Measurements from ENCODE around the gene ZCCHC2. TPM values are rescaled to one million over a fixed set of nuclear protein-coding genes. Genes with fewer than 3 reads are reported as not detected.

ZCCHC2 gene
- total and polyA plus RNA-seq, 2 of the 8 experiments (the other 6 are each of a cell fraction or from before 2014, with no cell fraction given) = 13.5 to 18.6 TPM

DNA sequence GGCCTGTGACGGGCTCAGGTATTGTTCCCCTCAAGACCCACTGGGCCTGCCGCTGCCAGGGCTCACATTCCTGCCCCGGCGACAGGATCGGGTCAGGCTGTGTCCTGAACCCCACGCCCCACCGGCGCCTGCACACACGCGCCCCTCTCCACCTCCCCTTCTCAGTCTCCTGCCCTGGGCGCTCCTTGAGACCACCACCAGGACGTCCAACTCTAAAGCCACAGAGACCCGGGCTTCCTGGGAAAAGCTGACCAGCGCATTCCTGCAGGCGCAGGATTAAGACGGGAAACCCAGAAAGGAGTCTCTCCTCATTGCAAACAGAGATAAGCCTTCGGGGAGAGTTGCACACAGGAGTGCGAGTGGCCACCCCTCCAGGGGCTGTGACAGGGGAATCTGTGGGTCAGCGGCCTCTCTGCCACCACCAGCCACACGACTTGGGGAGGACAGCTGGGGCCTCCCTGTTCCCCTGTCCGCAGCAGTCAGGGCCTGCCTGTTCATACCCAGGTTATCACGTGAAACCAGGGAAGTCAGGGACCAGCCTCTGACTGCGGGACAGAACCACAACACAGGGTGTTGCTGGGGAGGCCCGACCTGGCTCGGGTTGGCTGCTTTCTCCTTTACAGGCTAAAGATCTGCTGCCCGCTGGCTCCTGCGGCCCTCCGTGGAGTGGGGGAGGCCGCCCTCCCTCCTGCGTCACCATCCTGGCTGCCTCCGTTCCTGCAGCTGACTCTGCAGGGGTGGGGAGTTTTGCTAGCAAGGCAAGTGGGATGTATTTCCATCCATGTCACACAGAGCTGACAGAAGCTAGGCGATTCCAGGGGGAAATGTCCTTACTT, 88.8 kb downstream of the ZCCHC2 start:
- Histone ChIP-seq H3K4me3 (ENCODE audit: extremely low read depth in 1 of 4, insufficient read depth in 2 of 4, low read depth in 3 of 4, low read length in 4 of 4) (peak overlapping the region in 2 of 4 experiments; percentile 12 to 16; a peak in 4 of 8 replicates), H3K36me3 (ENCODE audit: control insufficient read depth in 2 of 4, insufficient read depth in 4 of 4, low read length in 3 of 4) (no peaks in the 10 kb centered on the region), H3K9me3 (ENCODE audit: insufficient read depth in 2 of 2, low read depth in 1 of 2, low read length in 1 of 2) (no peaks in the 10 kb centered on the region), H2BK15ac (ENCODE audit: low read length) (peak overlapping the region; percentile 81), H3K27ac (ENCODE audit: low read depth, low read length) (no peak overlapping the region), H2AFZ (ENCODE audit: low read length) (peak overlapping the region; percentile 60), H4K91ac (replicated peaks; ENCODE audit: insufficient read length, low read length) (peak overlapping the region; percentile 29), H3K23me2 (ENCODE audit: low read depth, low read length) (peaks cover 2% of the 10 kb centered on the region), H2BK12ac (ENCODE audit: low read depth, low read length) (peak overlapping the region; percentile 71; the same call in 1 of the 2 replicates), H2AK5ac (ENCODE audit: low read depth, low read length) (no peak overlapping the region), H4K8ac (ENCODE audit: extremely low read depth, insufficient read depth, low read length) (peak overlapping the region; percentile 46; the same call in 1 of the 2 replicates), H3K18ac (ENCODE audit: extremely low read depth, low read length) (peak overlapping the region; percentile 48), H3K4ac (replicated peaks; ENCODE audit: insufficient read length, low read depth, low read length) (no peak overlapping the region), H4K20me1 (replicated peaks in 1 of 2; ENCODE audit: control insufficient read depth in 1 of 2, insufficient read depth in 2 of 2, low read length in 2 of 2) (no peaks in the 10 kb centered on the region), H3K23ac (ENCODE audit: insufficient read length) (no peak overlapping the region), H3K79me2 (ENCODE audit: control insufficient read depth in 1 of 2, insufficient read depth in 2 of 2, low read length in 2 of 2) (no peaks in the 10 kb centered on the region), H4K5ac (ENCODE audit: insufficient read length, low read depth, low read length) (no peak overlapping the region), H3K14ac (ENCODE audit: insufficient read length) (no peak overlapping the region), H3K4me2 (ENCODE audit: insufficient read depth in 1 of 2, low read depth in 2 of 2, low read length in 2 of 2) (peak overlapping the region; percentile 29 to 62), H3K79me1 (ENCODE audit: low read depth, low read length) (no peaks in the 10 kb centered on the region), H3K27me3 (replicated peaks in 1 of 4; ENCODE audit: control insufficient read depth in 3 of 4, extremely low read depth in 1 of 4, insufficient read depth in 3 of 4, low read length in 3 of 4) (peaks cover 0 to 3% (median 0%) of the 10 kb centered on the region in 4 experiments; a peak in 1 of 7 replicates), H3K9ac (replicated peaks in 1 of 4; ENCODE audit: extremely low read depth in 1 of 4, low read depth in 3 of 4, low read length in 3 of 4) (no peak overlapping the region; a peak in 1 of 7 replicates), H2BK5ac (ENCODE audit: low read depth, low read length) (peak overlapping the region; percentile 30; the same call in 1 of the 2 replicates), H3K4me1 (replicated peaks in 1 of 4; ENCODE audit: control insufficient read depth in 3 of 4, insufficient read depth in 4 of 4, low read length in 3 of 4) (peaks cover 10 to 24% (median 19%) of the 10 kb centered on the region in 4 experiments), H2BK120ac (replicated peaks; ENCODE audit: low read depth, low read length) (peak overlapping the region; percentile 6), H2BK20ac (ENCODE audit: low read length) (no peak overlapping the region), H3K56ac (replicated peaks; ENCODE audit: insufficient read length, low read depth, low read length) (no peak overlapping the region)
- WGBS, 2 experiments (ENCODE audit: extremely low coverage in 1 of 2, insufficient coverage in 1 of 2, insufficient read length in 1 of 2, insufficient replicate concordance in 2 of 2, low coverage in 1 of 2, low lambda C conversion rate in 2 of 2, missing lambda C conversion rate in 1 of 2) = 64% methylated on average over 28 of the region's 32 CpGs; no CpG with 5 or more reads in 1 of the 2 experiments
- peak in 1 of 2 experiments; percentile 60 for DNase-seq (ENCODE audit: low read depth in 1 of 2, low spot score in 2 of 2)
- CTCF ChIA-PET (ENCODE audit: partially characterized antibody) = interaction anchor here (0.8 to 2.1 kb wide), 6 partner anchors 24 to 361 kb away, joined by 3 to 11 read pairs (median 4); no protein-coding TSS in a partner anchor
- POLR2A ChIA-PET (ENCODE audit: partially characterized antibody) = interaction anchor here (1.6 kb wide), 1 partner anchor 15 kb away, joined by 7 read pairs; no protein-coding TSS in a partner anchor
- no peak for TF ChIP-seq CBX5 (IDR thresholded peaks at IDR 0.05; ENCODE audit: low read depth, low read length)
- TF ChIP-seq YY1 (IDR thresholded peaks at IDR 0.05; ENCODE audit: low read depth, low read length) = no peak
- TF ChIP-seq GABPA (IDR thresholded peaks at IDR 0.05; ENCODE audit: borderline replicate concordance, insufficient read depth, low read length) = no peak
- no peak for TF ChIP-seq KDM4A (IDR thresholded peaks at IDR 0.05; ENCODE audit: low read depth, low read length, severe bottlenecking)
- no peak for TF ChIP-seq TAF7 (optimal IDR thresholded peaks at IDR 0.05; ENCODE audit: borderline replicate concordance, low read depth, low read length)
- TF ChIP-seq HDAC6 (IDR thresholded peaks at IDR 0.05; ENCODE audit: low read depth, low read length) = no peak
- TF ChIP-seq TEAD4 (IDR thresholded peaks at IDR 0.05; ENCODE audit: low read depth, low read length) = 0 out of 2 replicates have a peak, but pooled peaks have one; percentile 35
- FAIRE-seq = no peak
